Prostate gland (tissue), 2 donors: ENCODE results near the gene SH2D4B.

Experiments used
- POLR2A ChIP-seq: fragments of 450-650 bp; IDR thresholded peaks from one replicate; pipeline ENCODE4 v1.6.1; 2016; ENCODE audit warnings: antibody characterized with exemption, mild to moderate bottlenecking
- TF ChIP-seq, protein P1 (sequence below), 4 experiments: fragments of 200-600 bp in 2 of 4; fragments of 450-650 bp in 2 of 4; sonication (generic) in 2 of 4; IDR thresholded peaks; 1 replicate in 3 of 4; 2 replicates in 1 of 4; pipeline ENCODE4 v1.5.1; 2016 to 2019; ENCODE audit warnings: antibody characterized with exemption in 4 of 4, mild to moderate bottlenecking in 2 of 4, moderate library complexity in 2 of 4

DNA sequence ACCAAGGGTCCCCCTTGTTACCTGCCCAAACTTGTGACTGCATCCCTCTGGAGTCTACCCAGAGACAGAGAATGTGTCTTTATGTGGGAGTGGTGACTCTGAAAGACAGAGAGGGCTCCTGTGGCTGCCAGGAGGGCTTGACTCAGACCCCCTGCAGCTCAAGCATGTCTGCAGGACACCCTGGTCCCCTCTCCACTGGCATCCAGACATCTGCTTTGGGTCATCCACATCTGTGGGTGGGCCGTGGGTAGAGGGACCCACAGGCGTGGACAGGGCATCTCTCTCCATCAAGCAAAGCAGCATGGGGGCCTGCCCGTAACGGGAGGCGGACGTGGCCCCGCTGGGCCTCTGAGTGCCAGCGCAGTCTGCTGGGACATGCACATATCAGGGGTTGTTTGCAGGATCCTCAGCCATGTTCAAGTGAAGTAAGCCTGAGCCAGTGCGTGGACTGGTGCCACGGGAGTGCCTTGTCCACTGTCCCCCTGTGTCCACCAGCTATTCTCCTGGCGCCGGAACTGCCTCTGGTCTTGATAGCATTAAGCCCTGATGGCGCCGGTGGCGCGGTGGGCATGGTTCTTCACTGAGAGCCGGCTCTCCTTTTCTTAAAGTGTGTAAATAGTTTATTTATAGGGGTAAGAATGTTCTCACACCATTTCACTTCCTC is 19.4 kb upstream of the SH2D4B start:
- no peak for TF ChIP-seq POLR2A
- TF ChIP-seq, protein P1, sequence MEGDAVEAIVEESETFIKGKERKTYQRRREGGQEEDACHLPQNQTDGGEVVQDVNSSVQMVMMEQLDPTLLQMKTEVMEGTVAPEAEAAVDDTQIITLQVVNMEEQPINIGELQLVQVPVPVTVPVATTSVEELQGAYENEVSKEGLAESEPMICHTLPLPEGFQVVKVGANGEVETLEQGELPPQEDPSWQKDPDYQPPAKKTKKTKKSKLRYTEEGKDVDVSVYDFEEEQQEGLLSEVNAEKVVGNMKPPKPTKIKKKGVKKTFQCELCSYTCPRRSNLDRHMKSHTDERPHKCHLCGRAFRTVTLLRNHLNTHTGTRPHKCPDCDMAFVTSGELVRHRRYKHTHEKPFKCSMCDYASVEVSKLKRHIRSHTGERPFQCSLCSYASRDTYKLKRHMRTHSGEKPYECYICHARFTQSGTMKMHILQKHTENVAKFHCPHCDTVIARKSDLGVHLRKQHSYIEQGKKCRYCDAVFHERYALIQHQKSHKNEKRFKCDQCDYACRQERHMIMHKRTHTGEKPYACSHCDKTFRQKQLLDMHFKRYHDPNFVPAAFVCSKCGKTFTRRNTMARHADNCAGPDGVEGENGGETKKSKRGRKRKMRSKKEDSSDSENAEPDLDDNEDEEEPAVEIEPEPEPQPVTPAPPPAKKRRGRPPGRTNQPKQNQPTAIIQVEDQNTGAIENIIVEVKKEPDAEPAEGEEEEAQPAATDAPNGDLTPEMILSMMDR (IDR thresholded peaks at IDR 0.05), result no peak
